Measurements from ENCODE around the gene AMN1.
"Not testable (repeated sequence)": the region's sequence is repeated elsewhere in the genome, so short reads cannot be mapped to it uniquely, and the experiment has no call there.

AMN1 gene

DNA sequence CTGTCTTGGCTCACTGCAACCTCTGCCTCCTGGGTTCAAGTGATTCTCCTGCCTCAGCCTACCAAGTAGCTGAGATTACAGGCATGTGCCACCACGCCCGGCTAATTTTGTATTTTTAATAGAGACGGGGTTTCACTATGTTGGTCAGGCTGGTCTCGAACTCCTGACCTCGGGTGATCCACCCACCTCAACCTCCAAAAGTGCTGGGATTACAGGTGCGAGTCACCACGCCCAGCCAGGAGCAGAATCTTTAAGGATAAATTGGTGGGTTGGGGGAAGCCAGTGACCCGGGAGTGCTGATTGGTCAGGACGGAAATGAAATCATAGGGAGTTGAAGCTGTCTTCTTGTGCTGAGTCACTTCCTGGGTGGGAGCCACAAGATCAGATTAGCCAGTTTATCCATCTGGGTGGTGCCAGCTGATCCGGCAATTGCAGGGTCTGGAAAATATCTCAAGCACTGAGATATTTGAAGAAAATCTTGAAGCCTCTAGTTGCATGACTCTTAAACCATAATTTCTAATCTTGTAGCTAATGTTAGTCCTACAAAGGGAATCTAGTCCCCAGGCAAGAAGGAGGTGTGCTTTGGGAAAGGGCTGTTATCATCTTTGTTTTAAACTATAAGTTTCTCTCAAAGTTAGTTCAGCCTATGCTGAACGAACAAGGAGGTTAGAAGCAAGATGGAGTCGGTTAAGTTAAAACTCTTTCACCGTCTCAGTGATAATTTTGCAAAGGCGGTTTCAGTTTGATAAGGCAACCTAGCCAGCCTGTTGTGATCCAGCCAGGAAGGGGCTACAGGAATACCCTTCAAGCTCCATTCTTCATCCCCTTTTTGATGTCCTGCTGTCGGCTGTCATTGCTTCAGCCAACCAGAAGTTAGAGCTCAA lies 5.0 kb upstream of the AMN1 start:
- DNase-seq (ENCODE audit: low spot score), result peak; percentile 37

DNA sequence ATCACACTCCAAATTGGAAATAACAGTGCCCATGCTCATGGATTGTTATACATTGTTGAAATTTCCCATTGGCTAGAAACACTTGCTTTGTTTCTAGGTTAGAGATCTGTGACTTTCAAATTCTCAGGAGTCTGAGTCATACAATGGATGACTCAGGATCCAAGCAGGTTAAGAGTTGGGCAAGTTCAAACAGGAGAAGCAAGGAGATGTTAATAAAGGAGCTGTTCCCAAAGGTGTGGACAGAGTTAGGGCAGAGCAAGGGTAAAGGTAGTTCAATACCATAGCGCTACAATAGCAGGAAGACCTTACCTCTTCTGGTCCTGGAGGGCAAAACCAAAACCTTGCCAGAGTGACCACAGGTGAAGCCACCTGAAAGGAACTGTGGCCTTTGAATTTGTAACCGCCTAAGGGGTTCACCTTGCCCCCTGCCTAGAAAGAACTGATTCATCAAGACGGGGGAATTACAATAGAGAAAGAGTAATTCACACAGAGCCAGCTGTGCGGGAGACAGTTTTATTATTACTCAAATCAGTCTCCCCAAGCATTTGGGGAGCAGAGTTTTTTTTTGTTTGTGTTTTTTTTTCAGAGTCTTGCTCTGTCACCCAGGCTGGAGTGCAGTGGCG lies 4.2 kb upstream of the AMN1 start:
- DNase-seq (ENCODE audit: low spot score), result peak; percentile 22

DNA sequence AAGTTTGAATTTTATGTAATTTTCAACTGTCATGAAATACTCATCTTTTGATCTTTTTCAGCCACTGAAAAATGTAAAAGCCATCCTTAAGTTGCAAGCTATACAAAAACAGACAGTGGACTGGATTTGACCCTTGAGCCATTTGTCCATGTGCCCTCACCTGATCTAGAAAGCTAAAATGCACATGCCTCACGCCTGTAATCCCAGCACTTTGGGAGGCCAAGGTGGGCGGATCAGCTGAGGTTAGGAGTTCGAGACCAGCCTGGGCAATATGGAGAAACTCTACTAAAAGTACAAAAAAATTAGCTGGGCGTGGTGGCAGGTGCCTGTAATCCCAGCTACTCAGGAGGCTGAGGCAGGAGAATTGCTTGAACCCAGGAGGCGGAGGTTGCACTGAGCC lies 2.4 kb upstream of the AMN1 start:
- not testable (repeated sequence) for DNase-seq (ENCODE audit: low spot score)

DNA sequence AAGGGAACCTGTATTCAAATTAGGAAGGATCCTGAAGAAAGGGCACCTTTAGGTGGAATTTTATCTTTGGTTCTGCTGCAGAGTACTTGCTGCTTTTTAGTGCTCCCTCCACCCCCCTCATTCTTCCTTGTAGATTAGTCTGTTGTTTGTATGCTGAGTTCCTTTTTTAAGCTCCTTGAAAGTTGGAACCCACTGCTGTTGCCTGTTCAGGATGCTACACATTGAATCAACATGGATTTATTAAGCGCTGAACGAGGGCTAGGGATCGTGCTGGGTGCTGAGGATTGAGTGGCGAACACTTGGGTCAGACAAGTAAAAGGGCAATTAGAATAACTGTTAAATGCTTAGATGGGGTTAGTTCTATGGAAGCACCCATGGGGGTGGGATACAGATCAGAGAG lies 884 bp upstream of the AMN1 start:
- DNase-seq (ENCODE audit: low spot score), result no peak

DNA sequence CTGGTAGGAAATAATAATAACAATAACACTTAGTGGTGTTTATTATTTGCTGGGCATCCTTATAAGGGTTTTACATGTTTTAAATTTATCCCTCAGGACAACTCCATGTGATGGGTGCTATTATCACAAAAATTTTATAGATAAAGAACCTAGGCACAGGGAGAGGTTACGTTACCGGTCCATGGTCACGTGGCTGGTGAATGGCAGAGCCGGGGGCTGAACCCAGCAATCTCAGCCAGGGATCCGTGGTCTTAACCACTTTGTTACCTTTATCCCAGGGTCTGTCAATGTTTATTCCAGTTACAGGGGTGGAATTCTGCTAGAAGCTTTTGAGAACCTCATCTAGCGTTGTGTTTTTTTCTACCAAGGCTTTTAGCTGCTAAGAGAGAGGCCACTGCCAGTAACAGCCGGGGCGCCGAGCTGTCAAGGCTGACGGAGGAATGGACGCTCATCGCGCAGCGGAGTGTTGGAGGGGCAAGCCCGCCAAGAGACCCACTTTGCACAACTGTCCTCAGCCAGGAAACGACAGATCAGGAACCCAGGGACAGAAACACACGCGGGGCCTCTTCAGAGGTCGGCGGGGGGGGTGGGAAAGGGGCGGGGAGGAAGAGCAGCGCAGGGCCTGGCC lies 418 bp downstream of the AMN1 start:
- DNase-seq (ENCODE audit: low spot score), result no peak

DNA sequence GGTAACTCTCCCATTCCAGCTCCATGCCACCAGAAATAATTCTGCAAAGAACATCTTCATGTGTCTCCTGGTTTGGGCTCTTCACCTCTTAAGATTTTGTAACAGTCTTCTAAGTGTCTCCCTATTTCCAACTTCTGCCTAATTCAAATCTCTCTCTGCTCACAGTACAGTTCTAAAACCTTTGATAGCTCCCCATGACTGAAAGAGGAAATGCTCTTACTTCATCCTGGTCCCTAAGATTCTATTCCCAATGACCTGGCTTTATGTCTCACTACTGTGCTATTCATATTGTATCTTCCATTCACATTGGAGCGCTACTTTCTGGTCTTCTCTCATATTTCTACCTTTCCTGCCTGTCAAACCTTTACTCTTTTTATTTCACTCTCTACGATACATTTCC lies 1.6 kb downstream of the AMN1 start:
- DNase-seq (ENCODE audit: low spot score), result no peak

DNA sequence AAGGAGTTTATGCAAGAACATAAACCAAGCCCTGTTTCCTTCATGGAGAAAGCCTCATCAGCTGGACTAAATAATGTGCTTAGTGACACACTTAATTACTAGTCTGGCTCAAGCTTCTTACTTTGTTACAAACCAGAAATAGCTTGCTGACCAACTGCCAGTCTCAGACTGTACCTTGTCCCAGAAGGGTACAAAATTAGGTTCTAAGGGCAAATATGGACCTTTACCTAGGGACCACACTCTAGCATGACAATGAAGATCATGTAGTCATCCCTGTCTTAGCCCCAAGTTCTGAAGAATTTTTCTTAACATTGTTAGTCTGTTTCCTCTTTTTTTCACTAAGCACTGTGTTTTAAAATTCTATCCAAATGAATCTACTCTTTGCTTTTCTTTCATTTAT lies 2.2 kb downstream of the AMN1 start:
- DNase-seq (ENCODE audit: low spot score), result no peak

DNA sequence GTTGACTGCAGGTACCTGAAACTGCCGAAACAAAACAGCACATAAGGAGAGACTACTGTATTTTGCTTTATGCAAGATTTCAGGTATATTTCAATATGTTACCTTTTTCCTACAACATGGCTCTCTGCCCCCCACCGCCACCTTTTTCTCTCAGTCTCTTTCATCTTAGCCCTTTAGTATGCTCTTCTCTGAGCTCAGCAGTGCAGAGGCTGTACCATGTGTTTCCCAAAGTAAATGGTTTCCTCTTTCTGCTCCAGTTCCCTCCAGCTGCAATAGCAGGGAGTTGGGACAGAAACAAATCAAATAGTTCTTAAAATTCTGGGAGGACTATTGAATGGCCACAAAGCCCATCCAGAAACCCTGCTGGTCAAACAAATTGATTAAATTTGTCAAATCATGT lies 4.3 kb downstream of the AMN1 start:
- no peak for DNase-seq (ENCODE audit: low spot score)

DNA sequence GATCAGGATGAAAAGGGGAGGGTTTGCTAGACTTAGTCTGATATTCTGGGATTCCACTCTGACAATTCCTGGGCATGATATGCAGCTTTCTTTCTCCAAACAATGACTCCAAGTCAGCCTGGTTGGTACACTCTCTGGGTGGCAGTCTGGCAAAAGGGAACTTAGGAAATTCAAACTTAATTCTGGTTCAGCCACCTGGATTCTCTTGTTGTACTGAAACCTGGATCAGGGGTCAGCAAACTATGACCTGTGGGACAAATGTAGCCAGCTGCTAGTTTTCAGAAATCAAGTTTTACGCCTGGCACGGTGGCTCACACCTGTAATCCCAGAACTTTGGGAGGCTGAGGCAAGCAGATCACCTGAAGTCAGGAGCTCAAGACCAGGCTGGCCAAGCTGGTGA lies 6.2 kb downstream of the AMN1 start:
- no peak for DNase-seq (ENCODE audit: low spot score)

DNA sequence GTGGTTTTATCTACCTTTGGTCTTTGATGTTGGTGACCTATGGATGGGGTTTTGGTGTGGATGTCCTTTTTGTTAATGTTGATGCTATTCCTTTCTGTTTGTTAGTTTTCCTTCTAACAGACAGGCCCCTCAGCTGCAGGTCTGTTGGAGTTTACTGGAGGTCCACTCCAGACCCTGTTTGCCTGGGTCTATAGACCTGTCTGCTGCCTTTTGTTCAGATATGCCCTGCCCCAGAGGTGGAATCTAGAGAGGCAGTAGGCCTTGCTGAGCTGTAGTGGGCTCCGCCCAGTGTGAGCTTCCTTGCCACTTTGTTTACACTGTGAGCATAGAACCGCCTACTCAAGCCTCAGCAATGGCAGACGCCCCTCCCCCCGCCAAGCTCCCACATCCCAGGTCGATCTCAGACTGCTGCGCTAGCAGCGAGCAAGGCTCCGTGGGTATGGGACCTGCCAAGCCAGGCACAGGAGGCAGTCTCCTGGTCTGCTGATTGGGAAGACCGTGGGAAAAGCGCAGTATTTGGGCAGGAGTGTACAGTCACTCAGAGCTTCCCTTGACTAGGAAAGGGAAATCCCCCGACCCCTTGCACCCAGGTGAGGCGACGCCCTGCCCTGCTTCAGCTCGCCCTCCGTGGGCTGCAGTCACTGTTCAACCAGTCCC lies 10.2 kb downstream of the AMN1 start:
- DNase-seq (ENCODE audit: low spot score), result not testable (repeated sequence)

DNA sequence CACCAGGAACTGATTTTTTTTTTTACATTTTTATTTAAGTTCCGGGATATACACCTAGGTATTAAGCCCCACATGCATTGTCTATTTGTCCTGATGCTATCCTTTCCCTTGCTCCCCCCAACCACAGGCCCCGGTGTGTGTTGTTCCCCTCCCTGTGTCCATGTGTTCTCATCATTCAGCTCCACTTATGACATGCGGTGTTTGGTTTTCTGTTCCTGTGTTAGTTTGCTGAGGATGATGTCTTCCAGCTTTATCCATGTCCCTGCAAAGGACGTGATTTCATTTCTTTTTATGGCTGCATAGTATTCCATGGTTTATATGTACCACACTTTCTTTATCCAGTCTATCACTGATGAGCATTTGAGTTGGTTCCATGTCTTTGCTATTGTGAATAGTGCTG lies 11.8 kb downstream of the AMN1 start:
- DNase-seq (ENCODE audit: low spot score), result not testable (repeated sequence)

DNA sequence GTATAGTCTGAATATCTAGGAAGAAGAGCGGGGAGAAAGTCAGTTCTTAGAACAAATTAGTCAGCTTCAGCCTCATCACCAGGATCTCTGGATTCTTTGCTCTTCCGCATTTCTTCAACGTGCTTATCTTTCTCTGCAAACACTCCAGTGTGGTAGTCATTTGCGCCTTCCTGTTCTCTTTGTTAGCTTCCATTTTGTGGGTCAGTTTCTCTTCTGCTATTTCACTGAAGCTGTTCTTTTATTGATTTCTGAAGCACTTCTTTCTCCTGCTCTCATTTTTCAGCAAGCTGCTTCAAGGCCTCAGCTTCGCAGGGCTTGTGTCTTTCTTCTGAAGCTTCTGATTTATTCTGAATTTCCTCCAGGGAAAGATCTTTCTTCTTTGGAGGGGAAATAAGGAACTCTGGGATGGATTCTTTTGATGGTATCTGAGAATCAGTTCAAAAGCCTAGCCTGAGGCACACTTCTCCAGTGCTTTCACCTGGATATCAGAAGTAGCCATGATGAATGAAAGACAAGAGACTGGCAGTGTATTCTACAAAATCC lies 13.5 kb downstream of the AMN1 start:
- DNase-seq (ENCODE audit: low spot score), result no peak

DNA sequence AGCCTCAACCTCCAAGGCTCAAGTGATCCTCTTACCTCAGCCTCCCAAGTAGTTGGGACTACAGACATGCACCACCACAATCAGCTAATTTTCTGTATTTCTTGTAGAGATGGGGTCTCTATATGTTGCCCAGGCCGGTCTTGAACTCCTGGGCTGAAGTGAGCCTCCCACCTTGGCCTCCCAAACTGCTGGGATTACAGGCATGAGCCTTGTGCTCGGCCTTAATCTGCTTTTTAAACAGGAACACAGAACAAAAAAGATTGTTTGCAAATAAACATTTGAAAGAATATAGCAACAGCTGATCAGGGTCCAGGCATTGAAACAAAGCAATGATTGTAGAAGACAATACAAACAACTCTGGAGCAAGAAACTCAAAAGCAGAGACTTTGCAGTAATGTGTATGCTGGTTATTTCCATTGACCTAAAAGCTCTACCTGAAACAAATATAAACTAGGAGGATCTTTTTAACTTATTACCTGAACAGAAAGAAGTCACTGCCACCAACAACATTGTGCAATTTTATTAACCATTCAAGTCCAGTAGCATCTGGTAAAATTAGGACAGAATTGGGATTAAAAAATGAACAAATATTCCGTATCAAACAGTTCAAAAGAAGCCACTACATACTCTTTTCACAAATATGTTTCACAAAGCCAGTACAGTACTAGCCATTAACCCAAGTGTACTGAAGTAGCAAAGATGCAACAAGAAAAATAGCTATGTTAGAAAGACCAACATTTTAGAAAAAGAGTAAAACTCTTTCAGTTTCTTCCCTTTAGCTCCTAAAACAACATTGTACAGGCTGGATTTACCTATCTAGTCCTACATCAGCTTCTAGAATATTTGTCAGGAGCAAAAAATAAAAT lies 14.2 kb downstream of the AMN1 start:
- DNase-seq (ENCODE audit: low spot score), result no peak

DNA sequence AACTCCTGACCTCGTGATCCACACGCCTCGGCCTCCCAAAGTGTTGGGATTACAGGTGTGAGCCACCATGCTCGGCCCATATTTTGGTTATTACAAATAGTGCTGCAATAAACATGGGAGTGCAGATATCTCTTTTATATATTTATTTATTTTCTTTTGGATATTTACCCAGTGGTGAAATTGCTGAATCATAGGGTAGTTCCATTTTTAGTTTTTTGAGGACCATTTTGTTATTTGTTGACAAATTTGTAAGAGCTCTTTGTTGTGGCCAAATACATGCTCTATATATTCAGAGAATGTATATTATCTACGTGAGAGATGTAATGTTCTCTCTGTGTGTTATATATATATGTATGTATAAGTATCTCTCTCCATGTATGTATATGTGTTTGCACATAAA lies 15.9 kb downstream of the AMN1 start:
- DNase-seq (ENCODE audit: low spot score), result no peak

DNA sequence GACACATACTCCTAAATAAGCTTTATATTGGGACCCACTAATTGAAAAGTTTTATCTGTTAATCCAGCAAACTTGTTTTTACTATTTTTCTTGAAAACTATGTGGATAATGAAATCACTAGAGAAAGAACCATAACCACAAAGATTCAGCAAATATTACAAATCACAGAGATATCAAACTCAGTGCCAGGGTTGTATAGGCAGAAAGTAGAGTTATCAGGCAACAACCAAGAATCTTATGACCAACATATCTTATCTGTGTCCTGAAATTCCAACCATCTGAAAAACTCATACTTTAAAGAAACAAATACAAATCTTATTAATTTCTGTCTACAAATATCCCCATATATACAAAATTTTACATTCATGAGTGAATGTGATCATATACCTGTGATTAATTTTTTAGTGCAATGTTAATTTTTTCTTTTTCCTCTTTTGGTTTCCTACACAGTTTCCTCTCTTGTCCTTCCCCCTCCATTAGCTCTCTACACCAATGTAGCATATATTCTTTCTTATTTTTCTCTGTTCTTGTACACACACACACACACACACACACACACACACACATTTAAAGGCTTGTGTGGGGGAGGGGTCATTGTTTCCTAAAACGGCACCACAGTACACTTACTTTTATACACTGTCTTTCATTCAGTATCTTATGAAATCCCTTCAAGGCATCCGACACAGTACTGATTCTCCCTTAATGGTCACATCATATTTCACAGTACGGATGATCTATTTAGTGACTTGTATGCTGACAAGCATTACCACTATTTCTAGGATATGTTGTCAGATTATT lies 18.6 kb downstream of the AMN1 start:
- no peak for DNase-seq (ENCODE audit: low spot score)

DNA sequence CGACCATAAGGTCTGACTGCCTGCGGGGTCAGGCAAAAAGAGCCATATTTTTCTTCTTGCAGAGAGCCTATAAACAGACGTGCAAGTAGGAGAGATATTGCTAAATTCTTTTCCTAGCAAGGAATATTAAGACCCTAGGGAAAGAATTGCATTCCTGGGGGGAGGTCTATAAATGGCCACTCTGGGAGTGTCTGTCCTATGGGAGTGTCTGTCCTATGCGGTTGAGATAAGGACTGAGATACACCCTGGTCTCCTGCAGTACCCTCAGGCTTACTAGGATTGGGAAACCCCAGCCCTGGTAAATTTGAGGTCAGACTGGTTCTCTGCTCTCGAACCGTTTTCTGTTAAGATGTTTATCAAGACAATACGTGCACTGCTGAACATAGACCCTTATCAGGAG lies 20.7 kb downstream of the AMN1 start:
- DNase-seq (ENCODE audit: low spot score), result not testable (repeated sequence)

DNA sequence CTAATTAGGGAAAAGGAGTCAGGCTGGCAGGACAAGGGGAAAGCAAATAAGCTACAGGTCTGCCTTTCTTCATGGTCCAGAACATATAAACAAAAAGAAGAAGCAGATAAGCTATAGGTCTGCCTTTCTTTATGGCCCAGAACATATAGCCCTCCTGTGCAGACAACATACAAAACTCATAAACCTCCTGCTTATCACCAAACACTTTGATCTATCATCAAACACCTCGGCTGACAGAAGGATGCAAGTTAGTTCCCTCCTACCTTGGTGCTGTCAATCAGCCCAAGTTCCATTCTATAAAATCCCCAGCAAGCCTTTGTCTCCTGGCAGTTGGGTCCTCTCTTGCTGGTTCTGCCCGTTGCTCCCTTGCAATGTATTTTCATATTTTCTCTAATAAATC lies 23.2 kb downstream of the AMN1 start:
- DNase-seq (ENCODE audit: low spot score), result no peak

DNA sequence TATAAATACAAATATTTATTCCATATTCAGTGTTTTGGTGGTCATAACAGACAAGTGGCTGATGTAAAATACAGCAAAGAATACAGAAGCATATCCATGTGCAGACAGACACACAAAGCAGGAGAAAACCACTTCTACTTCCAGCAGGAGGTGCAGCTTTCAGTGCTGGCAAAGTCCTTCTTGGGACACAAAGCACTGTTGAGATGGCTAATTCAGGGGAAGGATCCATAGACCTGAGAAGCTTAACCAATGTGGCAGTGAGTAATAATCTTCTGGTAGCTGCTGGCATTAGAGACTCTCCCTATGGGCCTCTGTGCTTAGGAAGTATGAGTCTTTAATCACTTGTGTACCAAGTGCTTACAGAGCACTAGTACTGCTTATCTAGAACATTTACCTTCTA lies 26.8 kb downstream of the AMN1 start:
- no peak for DNase-seq (ENCODE audit: low spot score)

DNA sequence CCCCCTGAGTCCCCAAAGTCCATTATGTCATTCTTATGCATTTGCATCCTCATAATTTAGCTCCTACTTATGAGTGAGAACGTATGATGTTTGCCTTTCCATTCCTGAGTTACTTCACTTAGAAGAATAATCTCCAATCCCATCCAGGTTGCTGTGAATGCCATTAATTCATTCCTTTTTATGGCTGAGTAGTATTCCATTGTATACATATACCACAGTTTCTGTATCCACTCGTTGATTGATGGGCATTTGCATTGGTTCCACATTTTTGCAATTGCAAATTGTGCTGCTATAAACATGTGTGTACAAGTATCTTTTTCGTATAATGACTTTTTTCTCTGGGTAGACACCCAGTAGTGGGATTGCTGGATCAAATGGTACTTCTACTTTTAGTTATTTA lies 38.9 kb downstream of the AMN1 start:
- not testable (repeated sequence) for DNase-seq (ENCODE audit: low spot score)

DNA sequence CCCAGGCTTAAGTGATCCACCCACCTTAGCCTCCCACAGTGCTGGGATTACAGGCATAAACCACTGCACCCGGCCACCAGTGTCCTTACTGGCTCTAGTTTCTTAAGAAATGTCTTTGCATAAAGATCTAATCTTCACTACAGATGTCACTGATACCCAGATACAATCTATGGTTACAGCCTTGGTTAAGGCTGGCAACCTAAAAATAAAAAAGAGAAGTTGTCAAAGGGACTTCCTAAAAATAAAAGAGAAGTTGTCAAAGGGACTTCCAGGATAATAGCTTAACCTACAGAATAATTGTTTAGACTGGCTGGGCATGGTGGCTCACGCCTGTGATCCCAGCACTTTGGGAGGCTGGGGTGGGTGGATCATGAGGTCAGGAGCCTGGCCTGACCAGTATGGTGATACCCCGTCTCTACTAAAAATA lies 41.7 kb downstream of the AMN1 start:
- DNase-seq (ENCODE audit: low spot score), result no peak

DNA sequence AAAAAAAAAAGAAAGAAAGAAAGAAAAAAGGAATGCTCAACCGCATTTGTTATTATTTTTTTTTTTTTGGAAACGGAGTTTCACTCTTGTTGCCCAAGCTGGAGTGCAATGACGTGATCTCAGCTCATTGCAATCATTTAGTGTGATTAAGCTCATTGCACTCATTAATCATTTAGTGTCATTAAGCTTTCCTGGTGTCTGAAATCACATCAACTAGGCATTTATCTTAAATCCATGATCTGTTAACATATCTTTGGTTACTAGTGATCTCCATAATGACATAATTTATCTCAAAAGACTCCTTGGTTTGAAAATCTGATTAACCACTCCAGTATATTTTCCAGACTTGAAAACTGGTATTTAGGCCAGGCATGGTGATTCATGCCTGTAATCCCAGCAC lies 43.0 kb downstream of the AMN1 start:
- no peak for DNase-seq (ENCODE audit: low spot score)

All from CD4-positive, alpha-beta T cell treated with Interleukin-6 at 100 ng/mL for 8 hours (primary cell).